ENCODE measurements around the gene PRKCD.

The PRKCD gene

GRCh38 chr3:53170325-53171063, 9.5 kb downstream of the PRKCD start:
- no peak for DNase-seq (ENCODE audit: low read depth in 2 of 2)

- no peak for DNase-seq (ENCODE audit: low read depth in 2 of 2)
These were observed 10.0 kb downstream of the PRKCD start for GRCh38 chr3:53171064-53171418.

- no peak for DNase-seq (ENCODE audit: low read depth in 2 of 2)
These were observed 11.0 kb downstream of the PRKCD start for GRCh38 chr3:53171827-53172505.

GRCh38 chr3:53173107-53173506, 12.1 kb downstream of the PRKCD start:
- DNase-seq (ENCODE audit: low read depth in 2 of 2), result no peak

GRCh38 chr3:53174346-53175250, 13.6 kb downstream of the PRKCD start:
- no peak for DNase-seq (ENCODE audit: low read depth in 2 of 2)

GRCh38 chr3:53175613-53176540, 14.9 kb downstream of the PRKCD start:
- no peak for DNase-seq (ENCODE audit: low read depth in 2 of 2)

GRCh38 chr3:53178246-53178645, 17.2 kb downstream of the PRKCD start:
- no peak for DNase-seq (ENCODE audit: low read depth in 2 of 2)

GRCh38 chr3:53179580-53179979, 18.6 kb downstream of the PRKCD start:
- DNase-seq (ENCODE audit: low read depth in 2 of 2), result no peak

GRCh38 chr3:53180305-53181023, 19.5 kb downstream of the PRKCD start:
- DNase-seq (ENCODE audit: low read depth in 2 of 2), result no peak

- DNase-seq (ENCODE audit: low read depth in 2 of 2), result no peak
These were observed 20.0 kb downstream of the PRKCD start for GRCh38 chr3:53181024-53181371.

- DNase-seq (ENCODE audit: low read depth in 2 of 2), result no peak
These were observed 20.5 kb downstream of the PRKCD start for GRCh38 chr3:53181528-53181927.

- DNase-seq (ENCODE audit: low read depth in 2 of 2), result no peak
These were observed 21.9 kb downstream of the PRKCD start for GRCh38 chr3:53182764-53183355.

GRCh38 chr3:53183514-53183913, 22.5 kb downstream of the PRKCD start:
- no peak for DNase-seq (ENCODE audit: low read depth in 2 of 2)

GRCh38 chr3:53184701-53185100, 23.7 kb downstream of the PRKCD start:
- DNase-seq (ENCODE audit: low read depth in 2 of 2), result no peak

GRCh38 chr3:53185761-53186465, 24.9 kb downstream of the PRKCD start:
- no peak for DNase-seq (ENCODE audit: low read depth in 2 of 2)

- DNase-seq (ENCODE audit: low read depth in 2 of 2), result no peak
These were observed 25.7 kb downstream of the PRKCD start for GRCh38 chr3:53186726-53187125.

- DNase-seq (ENCODE audit: low read depth in 2 of 2), result no peak
These were observed 26.4 kb downstream of the PRKCD start for GRCh38 chr3:53187430-53187829.

GRCh38 chr3:53188136-53188685, 27.2 kb downstream of the PRKCD start:
- no peak for DNase-seq (ENCODE audit: low read depth in 2 of 2)

GRCh38 chr3:53188720-53189119, 27.7 kb downstream of the PRKCD start:
- DNase-seq (ENCODE audit: low read depth in 2 of 2), result no peak

GRCh38 chr3:53189276-53189675, 28.3 kb downstream of the PRKCD start:
- DNase-seq (ENCODE audit: low read depth in 2 of 2), result no peak

Data from stimulated activated CD4-positive, alpha-beta T cell treated with anti-CD3 and anti-CD28 coated beads, Interleukin-1b, Interleukin-23, amount 100 ng/mL, for 4 hours (primary cell).